SU-DHL-6 (cell line): ENCODE measurements around the gene NRSN2.

Experiments
- H2AFZ ChIP-seq: fragments of 200-600 bp; sonication (generic); 2 replicates; pipeline ENCODE4 v1.6.1; 2014; ENCODE audit warnings: low read depth, mild to moderate bottlenecking, moderate library complexity, mixed read lengths, antibody characterized with exemption, low read length; ENCODE audit not compliant: severe bottlenecking
- H3F3A ChIP-seq: fragments of 200-600 bp; shearing (Covaris generic); 2 replicates; pipeline ENCODE4 v1.6.0; 2016; ENCODE audit warnings: antibody characterized with exemption, mild to moderate bottlenecking; ENCODE audit not compliant: insufficient read depth
- H3K27ac ChIP-seq: fragments of 200-600 bp; sonication (generic); 2 replicates; pipeline ENCODE4 v1.5.1; 2016; ENCODE audit warnings: low read depth, mild to moderate bottlenecking, low read length, moderate library complexity, mixed read lengths
- H3K27me3 ChIP-seq: fragments of 200-600 bp; sonication (generic), shearing (Covaris generic); 2 replicates; pipeline ENCODE4 v1.6.0; 2014; ENCODE audit warnings: mild to moderate bottlenecking, low read length
- H3K36me3 ChIP-seq: fragments of 200-600 bp; sonication (generic); 2 replicates; pipeline ENCODE4 v1.6.1; 2014; ENCODE audit warnings: mild to moderate bottlenecking, low read length, mixed read lengths
- H3K4me2 ChIP-seq: fragments of 300-600, 200-600 bp; shearing (Covaris generic), sonication (generic); 2 replicates; pipeline ENCODE4 v1.6.0; 2014; ENCODE audit warnings: low read length, low read depth, mild to moderate bottlenecking; ENCODE audit not compliant: poor library complexity, severe bottlenecking
- H3K4me3 ChIP-seq: fragments of 200-600 bp; sonication (generic); 2 replicates; pipeline ENCODE4 v1.5.1; 2014; ENCODE audit warnings: antibody characterized with exemption, low read length, mild to moderate bottlenecking, mixed read lengths; ENCODE audit not compliant: insufficient read depth, poor library complexity, severe bottlenecking
- H3K79me2 ChIP-seq: fragments of 200-600 bp; sonication (generic); 2 replicates; pipeline ENCODE4 v1.6.1; 2014; ENCODE audit warnings: mild to moderate bottlenecking, low read length, moderate library complexity; ENCODE audit not compliant: insufficient read depth
- H3K9ac ChIP-seq: fragments of 200-600 bp; sonication (generic); 2 replicates; pipeline ENCODE4 v1.7.0; 2014; ENCODE audit warnings: mild to moderate bottlenecking, low read length
- H3K9me2 ChIP-seq: fragments of 200-600 bp; sonication (generic); replicated peaks from 2 replicates; pipeline ENCODE4 v1.6.1; 2014; ENCODE audit warnings: low read length; ENCODE audit not compliant: insufficient read depth
- H3K9me3 ChIP-seq: fragments of 200-600 bp; sonication (generic); 2 replicates; pipeline ENCODE4 v1.6.1; 2014; ENCODE audit warnings: low read length, mixed read lengths; ENCODE audit not compliant: insufficient read depth
- H4K20me1 ChIP-seq: fragments of 200-600 bp; sonication (generic); 2 replicates; pipeline ENCODE4 v1.6.1; 2014; ENCODE audit warnings: low read depth, mild to moderate bottlenecking, antibody characterized with exemption, low read length, moderate library complexity, mixed read lengths
- CTCF ChIP-seq: fragments of 200-600 bp; sonication (generic); IDR thresholded peaks from one replicate; pipeline ENCODE4 v1.5.1; 2017; ENCODE audit warnings: antibody characterized with exemption, mild to moderate bottlenecking, low read length, moderate library complexity; ENCODE audit not compliant: insufficient read depth, poor library complexity, severe bottlenecking
- EZH2phosphoT487 ChIP-seq: fragments of 200-600 bp; sonication (generic), shearing (Covaris generic); conservative IDR thresholded peaks from 2 replicates; pipeline ENCODE4 v1.6.1; 2018; ENCODE audit warnings: mild to moderate bottlenecking, antibody characterized with exemption, low read length, moderate library complexity, mixed read lengths

NRSN2 gene

GRCh38 chr20:366041-366718, 19.3 kb downstream of the NRSN2 start:
- Histone ChIP-seq H3K9me3 (no peaks in the 10 kb centered on the region), H3K27ac (no peak overlapping the region), H3K4me2 (no peak overlapping the region), H3K9me2 (no peaks in the 10 kb centered on the region), H3K79me2 (no peaks in the 10 kb centered on the region), H3K4me3 (no peak overlapping the region), H2AFZ (no peak overlapping the region), H3F3A (no peaks in the 10 kb centered on the region), H4K20me1 (no peaks in the 10 kb centered on the region), H3K9ac (no peak overlapping the region), H3K27me3 (no peaks in the 10 kb centered on the region), H3K36me3 (no peaks in the 10 kb centered on the region)
- no peak for TF ChIP-seq CTCF
- TF ChIP-seq EZH2phosphoT487 = no peak

GRCh38 chr20:366719-367485, 20.0 kb downstream of the NRSN2 start:
- Histone ChIP-seq H3K4me2 (no peak overlapping the region), H3K9me2 (no peaks in the 10 kb centered on the region), H3K9me3 (no peaks in the 10 kb centered on the region), H4K20me1 (no peaks in the 10 kb centered on the region), H2AFZ (no peak overlapping the region), H3K27ac (no peak overlapping the region), H3K9ac (no peak overlapping the region), H3K79me2 (no peaks in the 10 kb centered on the region), H3K27me3 (no peaks in the 10 kb centered on the region), H3K4me3 (no peak overlapping the region), H3F3A (no peaks in the 10 kb centered on the region), H3K36me3 (no peaks in the 10 kb centered on the region)
- no peak for TF ChIP-seq CTCF
- TF ChIP-seq EZH2phosphoT487 = no peak

- H2AFZ ChIP-seq = no peak overlapping the region
- no peaks in the 10 kb centered on the region for H3K27me3 ChIP-seq
- no peak overlapping the region for H3K9ac ChIP-seq
- H3K4me2 ChIP-seq = no peak overlapping the region
- TF ChIP-seq CTCF (no peak), EZH2phosphoT487 (no peak)
- no peaks in the 10 kb centered on the region for H3K9me2 ChIP-seq
- H3K36me3 ChIP-seq = no peaks in the 10 kb centered on the region
- no peak overlapping the region for H3K4me3 ChIP-seq
- H3K9me3 ChIP-seq = no peaks in the 10 kb centered on the region
- no peaks in the 10 kb centered on the region for H3F3A ChIP-seq
- no peak overlapping the region for H3K27ac ChIP-seq
- H4K20me1 ChIP-seq = no peaks in the 10 kb centered on the region
- no peaks in the 10 kb centered on the region for H3K79me2 ChIP-seq
Observed at GRCh38 chr20:367486-367887, 20.6 kb downstream of the NRSN2 start.
